Measurements from ENCODE around the gene TERF2IP.

TERF2IP gene

GRCh38 chr16:75644240-75645012 is 3.1 kb upstream of the TERF2IP start:
- no peak for DNase-seq

GRCh38 chr16:75647112-75647491 is 471 bp upstream of the TERF2IP start:
- DNase-seq, result no peak

GRCh38 chr16:75648265-75649076 is 898 bp downstream of the TERF2IP start:
- DNase-seq, result peak; percentile 21

- DNase-seq, result no peak
These were observed 6.3 kb downstream of the TERF2IP start for GRCh38 chr16:75653922-75654321.

GRCh38 chr16:75658175-75658574 is 10.6 kb downstream of the TERF2IP start:
- no peak for DNase-seq

- DNase-seq, result no peak
These were observed 12.7 kb downstream of the TERF2IP start for GRCh38 chr16:75660321-75660720.

- DNase-seq, result no peak
These were observed 13.2 kb downstream of the TERF2IP start for GRCh38 chr16:75660726-75661302.

GRCh38 chr16:75667503-75667902 is 19.9 kb downstream of the TERF2IP start:
- no peak for DNase-seq

GRCh38 chr16:75676909-75677308 is 29.3 kb downstream of the TERF2IP start, which contains the start of gene CPHXL2:
Gene CPHXL2 (minus strand): TSS chr16:75677009. CDS start chr16:75676999, 10 bp downstream.
- DNase-seq, result no peak

GRCh38 chr16:75679366-75679765 is 31.8 kb downstream of the TERF2IP start:
- DNase-seq, result no peak

GRCh38 chr16:75682308-75682707 is 34.7 kb downstream of the TERF2IP start:
- DNase-seq, result no peak

- DNase-seq, result no peak
These were observed 39.8 kb downstream of the TERF2IP start for GRCh38 chr16:75687361-75687760.

- no peak for DNase-seq
These were observed 48.1 kb downstream of the TERF2IP start for GRCh38 chr16:75695708-75696107.

- no peak for DNase-seq
These were observed 50.0 kb downstream of the TERF2IP start for GRCh38 chr16:75697571-75697970.

- DNase-seq, result no peak
These were observed 53.8 kb downstream of the TERF2IP start, which contains the start of gene DUXB for GRCh38 chr16:75701361-75701760. Gene DUXB (minus strand): TSS chr16:75701461. CDS start chr16:75701418, 43 bp downstream.

GRCh38 chr16:75702242-75702641 is 54.7 kb downstream of the TERF2IP start:
- no peak for DNase-seq

GRCh38 chr16:75703306-75703705 is 55.7 kb downstream of the TERF2IP start:
- DNase-seq, result no peak

All from NCI-H187 treated with DMSO at 0.1 percent for 48 hours (cell line).